Umbilical cord (tissue), 2 donors: ENCODE data around the gene SGIP1. TPM values are rescaled to one million over a fixed set of nuclear protein-coding genes. Genes with fewer than 3 reads are reported as not detected.
A peak's percentile ranks its signal among the peaks of the same experiment; 100 is the strongest.
"Not testable (repeated sequence)": the region's sequence is repeated elsewhere in the genome, so short reads cannot be mapped to it uniquely, and the experiment has no call there.

Experiments used
- DNase-seq: peaks from one replicate; pipeline ENCODE4 v3.0.0-alpha.2; 2015; ENCODE audit warnings: low spot score
- total RNA-seq: library from RNA; depleted of rRNA; stranded (reverse); fragments of >200 nt; gene quantifications from one replicate; pipeline ENCODE4 v1.2.3, GENCODE V29; 2014; ENCODE audit warnings: low replicate concordance; ENCODE audit not compliant: insufficient read depth

SGIP1 gene
- total RNA-seq, 1 donor from 2014 or later = 4.3 TPM

DNA sequence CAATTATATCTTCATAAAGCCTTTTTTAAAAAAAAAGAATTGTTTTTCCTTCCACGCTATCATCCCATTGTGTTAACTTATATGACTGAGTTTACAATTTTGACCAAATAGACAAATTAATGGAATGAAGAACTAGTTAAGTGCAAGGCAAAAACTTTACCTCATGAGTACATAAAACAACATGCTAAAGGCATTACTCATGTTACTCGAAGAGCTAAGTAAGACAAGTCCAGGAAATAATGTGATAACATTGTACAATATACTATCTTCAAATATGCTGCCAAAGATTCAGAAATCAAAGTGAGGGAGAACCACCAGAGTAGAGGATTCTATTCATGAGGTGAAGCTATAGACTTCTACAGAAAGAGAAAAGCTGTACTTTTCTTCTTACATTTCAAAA, 194.1 kb downstream of the SGIP1 start:
- no peak for DNase-seq

GRCh38 chr1:66728716-66729115, 194.8 kb downstream of the SGIP1 start:
- DNase-seq = not testable (repeated sequence)

DNA sequence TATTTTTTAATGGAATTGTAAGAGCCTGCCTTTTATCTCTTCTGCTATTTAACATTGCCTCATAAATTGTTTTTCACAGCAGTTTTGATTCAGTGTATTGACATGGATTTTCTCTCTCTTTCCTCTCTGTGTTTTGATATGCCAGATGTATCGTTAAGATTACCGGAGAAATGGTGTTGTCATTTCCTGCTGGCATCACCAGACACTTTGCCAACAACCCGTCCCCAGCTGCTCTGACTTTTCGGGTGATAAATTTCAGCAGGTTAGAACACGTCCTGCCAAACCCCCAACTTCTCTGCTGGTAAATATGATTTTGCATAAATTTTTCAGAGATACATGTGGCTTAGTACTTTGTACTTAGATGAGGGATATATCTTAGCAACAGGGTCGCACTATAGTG, 195.2 kb downstream of the SGIP1 start:
- no peak for DNase-seq

GRCh38 chr1:66729523-66729922, 195.6 kb downstream of the SGIP1 start:
- DNase-seq = no peak

DNA sequence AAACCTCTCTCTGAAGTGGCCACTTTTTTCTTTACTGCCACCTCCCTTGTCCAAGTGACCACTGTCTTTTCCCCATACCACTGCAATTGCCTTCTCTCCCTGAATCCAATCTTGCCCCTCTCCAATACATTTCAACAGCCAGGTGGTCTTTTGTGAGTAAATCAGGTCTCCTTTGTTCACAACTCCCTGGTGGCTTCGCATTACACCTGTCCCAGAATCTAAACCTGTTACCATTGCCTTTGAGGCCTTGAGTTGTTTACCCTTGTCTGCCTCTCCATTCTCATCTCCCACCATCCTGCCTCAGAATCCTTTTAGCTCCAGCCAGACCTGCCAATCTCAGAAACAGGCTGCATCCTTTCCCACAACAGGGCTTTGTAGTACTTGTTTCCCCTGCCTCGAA, 196.5 kb downstream of the SGIP1 start:
- no peak for DNase-seq

GRCh38 chr1:66731170-66731865, 197.4 kb downstream of the SGIP1 start:
- DNase-seq = no peak

- peak; percentile 24 for DNase-seq
Measured at GRCh38 chr1:66732407-66733166, 198.6 kb downstream of the SGIP1 start.

DNA sequence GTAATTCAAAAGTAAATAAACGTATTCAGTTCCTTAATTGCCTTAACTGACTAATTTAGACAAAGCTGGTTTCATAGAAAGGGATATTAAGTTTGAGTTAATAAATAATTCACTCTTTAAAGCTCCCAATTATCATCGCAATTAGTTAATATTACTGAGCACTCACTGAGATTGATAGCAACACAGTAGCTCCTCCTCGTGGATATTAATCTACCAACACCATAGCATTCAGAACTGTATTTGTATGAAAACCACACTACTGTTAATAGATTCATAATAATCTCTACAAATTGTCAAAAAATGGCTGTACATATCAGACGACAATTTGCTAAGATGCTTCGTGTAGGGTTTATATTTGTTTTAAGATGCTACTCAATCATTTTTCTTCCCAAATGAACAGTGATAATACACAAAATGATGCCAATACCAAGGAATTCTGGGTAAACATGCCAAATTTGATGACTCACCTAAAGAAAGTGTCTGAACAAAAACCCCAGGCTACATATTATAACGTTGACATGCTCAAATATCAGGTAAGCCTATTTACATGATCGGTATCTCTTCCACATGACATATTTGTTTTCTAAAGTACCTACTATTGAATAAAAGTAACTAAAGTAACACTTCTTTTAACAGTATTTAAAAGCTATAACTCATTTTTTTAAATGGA, 199.5 kb downstream of the SGIP1 start:
- DNase-seq = no peak

DNA sequence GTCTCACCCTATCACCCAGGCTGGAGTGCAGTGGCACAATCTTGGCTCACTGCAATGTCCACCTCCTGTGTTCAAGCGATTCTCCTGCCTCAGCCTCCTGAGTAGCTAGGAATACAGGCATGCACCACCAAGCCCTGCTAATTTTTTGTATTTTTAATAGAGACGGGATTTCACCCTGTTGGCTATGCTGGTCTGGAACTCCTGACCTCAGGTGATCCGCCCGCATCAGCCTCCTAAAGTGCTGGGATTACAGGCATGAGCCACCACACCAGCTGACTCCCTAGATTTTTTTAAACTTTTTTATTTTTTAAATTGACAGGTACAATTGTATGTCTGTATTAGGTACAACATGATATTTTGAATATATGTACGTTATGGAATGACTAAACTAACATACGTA, 200.6 kb downstream of the SGIP1 start:
- DNase-seq = not testable (repeated sequence)

- DNase-seq = no peak
Measured at GRCh38 chr1:66737836-66738235, 203.9 kb downstream of the SGIP1 start.

- DNase-seq = no peak
Measured at GRCh38 chr1:66739401-66740157, 205.6 kb downstream of the SGIP1 start.

GRCh38 chr1:66745451-66745850, 211.5 kb downstream of the SGIP1 start:
- DNase-seq = no peak

GRCh38 chr1:66747501-66747900, 213.5 kb downstream of the SGIP1 start:
- DNase-seq = no peak

DNA sequence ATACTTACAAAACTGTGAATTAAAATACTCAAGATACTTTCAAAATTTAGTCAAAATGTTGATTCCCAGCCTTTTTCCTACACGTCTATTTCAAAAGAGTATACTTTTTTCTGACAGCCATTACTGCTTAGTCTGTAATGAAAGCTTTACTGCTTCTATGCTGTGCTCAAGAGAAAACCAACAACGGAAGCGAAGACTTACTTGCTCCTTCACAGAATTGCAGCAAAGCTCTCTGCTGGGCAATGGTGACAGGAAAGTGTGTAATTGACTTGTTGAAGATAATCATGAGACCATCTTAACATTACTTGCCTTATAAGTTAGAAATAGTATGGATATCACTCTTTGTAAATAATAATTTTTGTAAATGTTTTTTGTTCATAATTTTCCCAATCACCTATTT, 216.6 kb downstream of the SGIP1 start:
- DNase-seq = no peak

GRCh38 chr1:66751160-66751559, 217.2 kb downstream of the SGIP1 start:
- DNase-seq = no peak

- peak; percentile 48 for DNase-seq
Measured at GRCh38 chr1:66752000-66752592, 218.1 kb downstream of the SGIP1 start, which contains the start of gene DYNLT5. TSS of gene DYNLT5 (plus strand) at chr1:66752459. CDS start at chr1:66754659, 2,200 bp downstream.

- DNase-seq = no peak
Measured at GRCh38 chr1:66752671-66753371, 218.9 kb downstream of the SGIP1 start.

GRCh38 chr1:66757722-66758240, 223.8 kb downstream of the SGIP1 start:
- DNase-seq = peak; percentile 2

- peak; percentile 59 for DNase-seq
Measured at GRCh38 chr1:66758241-66758755, 224.3 kb downstream of the SGIP1 start.

DNA sequence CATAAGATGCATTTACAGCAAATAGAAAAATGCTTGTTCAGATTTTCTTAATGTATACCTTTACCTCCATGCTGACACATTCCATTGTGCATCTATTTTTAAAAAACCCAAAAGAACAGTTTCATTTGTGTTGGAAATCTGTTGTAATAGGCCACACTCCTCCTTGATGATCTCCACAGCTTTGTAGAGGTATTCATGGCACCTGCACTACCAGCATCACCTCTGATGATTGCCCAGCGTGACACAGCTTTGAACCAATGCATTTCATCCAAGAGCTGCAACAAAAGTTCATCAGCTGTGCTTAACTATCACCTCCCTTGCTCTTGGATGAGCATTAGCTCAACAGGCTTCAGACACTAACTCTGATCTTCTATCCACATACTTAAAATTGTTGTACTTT, 226.6 kb downstream of the SGIP1 start:
- no peak for DNase-seq
